ENCODE measurements around the gene SH3RF3. TPM values are rescaled to one million over a fixed set of nuclear protein-coding genes. Genes with fewer than 3 reads are reported as not detected.

SH3RF3 gene
- total RNA-seq, 1 experiment from 2014 or later = 1.0 TPM

- TF ChIP-seq ATF6 (CRISPR knock-in tag; IDR thresholded peaks at IDR 0.05) (no peak), MYBL2 (CRISPR knock-in tag; IDR thresholded peaks at IDR 0.05) (no peak)
Observed at GRCh38 chr2:109193807-109194619, 65.0 kb downstream of the SH3RF3 start (continued).

- DNase-seq (ENCODE audit: low spot score) = no peak
- no peaks in the 10 kb centered on the region for H3K27me3 Mint-ChIP-seq (ENCODE audit: low read depth)
Observed at GRCh38 chr2:109194620-109194937, 65.6 kb downstream of the SH3RF3 start.

More at GRCh38 chr2:109194620-109194937, 65.6 kb downstream of the SH3RF3 start:
- ChIA-PET POLR2A (interaction anchor here (1.0 kb wide), 1 partner anchor 21 kb away, joined by 3 read pairs; no protein-coding TSS in a partner anchor), CTCF (interaction anchor here (0.5 to 1.8 kb wide), 6 partner anchors 8 to 316 kb away, joined by 3 to 6 read pairs (median 6); no protein-coding TSS in a partner anchor)
- TF ChIP-seq MXD4 (CRISPR knock-in tag; IDR thresholded peaks at IDR 0.05; ENCODE audit: borderline replicate concordance) (no peak), ZNF281 (CRISPR knock-in tag; IDR thresholded peaks at IDR 0.05) (no peak), ATF3 (CRISPR knock-in tag; conservative IDR thresholded peaks at IDR 0.05) (no peak), IRF1 (CRISPR knock-in tag; IDR thresholded peaks at IDR 0.05) (no peak), SMAD4 (CRISPR knock-in tag; IDR thresholded peaks at IDR 0.05) (no peak), ATF1 (CRISPR knock-in tag; IDR thresholded peaks at IDR 0.05) (no peak), FOXK1 (CRISPR knock-in tag; IDR thresholded peaks at IDR 0.05) (no peak), KAT7 (CRISPR knock-in tag; IDR thresholded peaks at IDR 0.05; ENCODE audit: borderline replicate concordance) (no peak), PRRX2 (CRISPR knock-in tag; IDR thresholded peaks at IDR 0.05) (no peak), TP53 (CRISPR knock-in tag; IDR thresholded peaks at IDR 0.05) (no peak), ZNF138 (CRISPR knock-in tag; conservative IDR thresholded peaks at IDR 0.05) (no peak), ZNF423 (CRISPR knock-in tag; IDR thresholded peaks at IDR 0.05) (no peak), ZNF532 (CRISPR knock-in tag; IDR thresholded peaks at IDR 0.05; ENCODE audit: borderline replicate concordance) (no peak), ZNF263 (CRISPR knock-in tag; IDR thresholded peaks at IDR 0.05; ENCODE audit: low read depth) (no peak), MLX (CRISPR knock-in tag; IDR thresholded peaks at IDR 0.05) (no peak), STAT6 (CRISPR knock-in tag; conservative IDR thresholded peaks at IDR 0.05; ENCODE audit: low read depth) (no peak), MYBL2 (CRISPR knock-in tag; IDR thresholded peaks at IDR 0.05) (no peak), ZNF317 (CRISPR knock-in tag; IDR thresholded peaks at IDR 0.05; ENCODE audit: borderline replicate concordance, low read depth) (no peak)
- Mint-ChIP-seq H3K4me1 (peaks cover 11% of the 10 kb centered on the region), H3K27ac (no peak overlapping the region), H3K4me3 (no peak overlapping the region), H3K9me3 (no peaks in the 10 kb centered on the region), H3K36me3 (no peaks in the 10 kb centered on the region)
- peak; percentile 32; the same call in 1 of the 2 replicates for ATAC-seq

Measured in WTC11 (cell line).